Endodermal cell (in vitro differentiated cells): ENCODE results near the gene CACNG4. TPM values are rescaled to one million over a fixed set of nuclear protein-coding genes. Genes with fewer than 3 reads are reported as not detected.
A peak's percentile ranks its signal among the peaks of the same experiment; 100 is the strongest.

ENCODE experiments used
- DNase-seq: peaks from one replicate; pipeline ENCODE4 v3.0.0-alpha.2; 2017
- H3K27ac ChIP-seq: 2 replicates; pipeline ENCODE4 v1.5.1; 2013; ENCODE audit warnings: mild to moderate bottlenecking, low read depth, low read length, moderate library complexity
- H3K27me3 ChIP-seq: 2 replicates; pipeline ENCODE4 v1.6.1; 2013; ENCODE audit warnings: mild to moderate bottlenecking, low read length, moderate library complexity; ENCODE audit not compliant: insufficient read depth, control insufficient read depth, poor library complexity, severe bottlenecking
- H3K36me3 ChIP-seq: 2 replicates; pipeline ENCODE4 v1.7.0; 2013; ENCODE audit warnings: mild to moderate bottlenecking, low read length, moderate library complexity; ENCODE audit not compliant: control insufficient read depth, insufficient read depth
- H3K4me1 ChIP-seq: one replicate; pipeline ENCODE4 v1.7.0; 2013; ENCODE audit warnings: low read length; ENCODE audit not compliant: control insufficient read depth, insufficient read depth
- H3K4me3 ChIP-seq: 2 replicates; pipeline ENCODE4 v1.5.1; 2013; ENCODE audit warnings: mild to moderate bottlenecking, low read length, moderate library complexity
- H3K9ac ChIP-seq: 2 replicates; pipeline ENCODE4 v1.6.1; 2013; ENCODE audit warnings: mild to moderate bottlenecking, low read length, moderate library complexity; ENCODE audit not compliant: poor library complexity, severe bottlenecking; ENCODE audit errors: extremely low read depth
- H3K9me3 ChIP-seq: 2 replicates; pipeline ENCODE4 v1.6.1; 2013; ENCODE audit warnings: mild to moderate bottlenecking, low read length, moderate library complexity; ENCODE audit not compliant: control insufficient read depth
- H3K27ac Mint-ChIP-seq: 2 replicates; pipeline ENCODE4 v1.8.0; 2020; ENCODE audit warnings: mixed read lengths
- H3K27me3 Mint-ChIP-seq: 2 replicates; pipeline ENCODE4 v1.8.0; 2021; ENCODE audit warnings: mild to moderate bottlenecking, mixed read lengths; ENCODE audit not compliant: insufficient read depth
- H3K36me3 Mint-ChIP-seq: 2 replicates; pipeline ENCODE4 v1.8.0; 2020; ENCODE audit warnings: low read depth, mixed read lengths
- H3K4me1 Mint-ChIP-seq: 2 replicates; pipeline ENCODE4 v1.8.0; 2020; ENCODE audit warnings: mixed read lengths
- H3K4me3 Mint-ChIP-seq: 2 replicates; pipeline ENCODE4 v1.8.0; 2020; ENCODE audit warnings: mild to moderate bottlenecking, moderate library complexity, mixed read lengths
- H3K9me3 Mint-ChIP-seq: 2 replicates; pipeline ENCODE4 v1.8.0; 2020; ENCODE audit warnings: mild to moderate bottlenecking, mixed read lengths
- CTCF ChIP-seq: fragments of 200-600 bp; sonication (generic); conservative IDR thresholded peaks from 2 replicates; pipeline ENCODE4 v1.5.0; 2021; ENCODE audit warnings: antibody characterized with exemption, mild to moderate bottlenecking
- WGBS, 2 experiments: methylation state at CpG; one replicate each; pipeline versions ENCODE4 v1.1.5 to v1.1.7; 2013; ENCODE audit warnings: missing lambda C conversion rate in 2 of 2, mixed read lengths in 1 of 2; ENCODE audit not compliant: insufficient coverage in 1 of 2, insufficient read length in 1 of 2; 5-methylcytosine and 5-hydroxymethylcytosine counted together
- total RNA-seq, 2 donors: library from RNA; stranded (reverse); fragmentation: NEBNext Ultra II Directional in 1 of 2; extraction: Animal tissue kit (Norgen Biotek cat#: 25700) in 1 of 2; gene quantifications; 2 replicates in 1 of 2; 3 replicates in 1 of 2; pipeline ENCODE4 v1.2.1, GENCODE V29; 2021

Gene CACNG4
- total RNA-seq, 2 donors from 2014 or later: 0.22 to 1.3 TPM

- H3K4me1 Mint-ChIP-seq: peaks cover 22% of the 10 kb centered on the region
- Histone ChIP-seq H3K27ac (no peak overlapping the region), H3K9ac (no peak overlapping the region), H3K4me1 (peaks cover 11% of the 10 kb centered on the region), H3K4me3 (no peak overlapping the region), H3K9me3 (no peaks in the 10 kb centered on the region), H3K27me3 (no peaks in the 10 kb centered on the region), H3K36me3 (peaks cover 46% of the 10 kb centered on the region)
- peaks cover 16% of the 10 kb centered on the region for H3K36me3 Mint-ChIP-seq
- no peak overlapping the region for H3K4me3 Mint-ChIP-seq
- WGBS, 2 experiments: 97% methylated on average over 2 of the region's 2 CpGs; no CpG with 5 or more reads in 1 of the 2 experiments
- no peak for DNase-seq
- no peak for TF ChIP-seq CTCF
- H3K27ac Mint-ChIP-seq: no peak overlapping the region
- no peaks in the 10 kb centered on the region for H3K9me3 Mint-ChIP-seq
- H3K27me3 Mint-ChIP-seq: no peaks in the 10 kb centered on the region
These were observed 115.0 kb downstream of the CACNG4 start for GRCh38 chr17:67079491-67079890.

- peaks cover 26% of the 10 kb centered on the region for H3K36me3 Mint-ChIP-seq
- H3K27ac Mint-ChIP-seq: no peak overlapping the region
These were observed 116.3 kb downstream of the CACNG4 start for GRCh38 chr17:67080804-67081203.

GRCh38 chr17:67082107-67082506 is 117.6 kb downstream of the CACNG4 start:
- H3K9ac ChIP-seq: no peak overlapping the region
- peaks cover 36% of the 10 kb centered on the region for H3K36me3 Mint-ChIP-seq
- peaks cover 55% of the 10 kb centered on the region for H3K36me3 ChIP-seq
- no peaks in the 10 kb centered on the region for H3K9me3 ChIP-seq
- H3K27ac ChIP-seq: no peak overlapping the region
- no peak overlapping the region for H3K27ac Mint-ChIP-seq
- no peaks in the 10 kb centered on the region for H3K27me3 ChIP-seq
- H3K4me1 Mint-ChIP-seq: peaks cover 4% of the 10 kb centered on the region
- H3K4me1 ChIP-seq: peaks cover under 1% of the 10 kb centered on the region
- no peak overlapping the region for H3K4me3 Mint-ChIP-seq
- TF ChIP-seq CTCF: peak; percentile 44
- no peaks in the 10 kb centered on the region for H3K9me3 Mint-ChIP-seq
- WGBS, 2 experiments: no CpG with 5 or more reads among the region's 1 CpG
- DNase-seq: no peak
- no peaks in the 10 kb centered on the region for H3K27me3 Mint-ChIP-seq
- no peak overlapping the region for H3K4me3 ChIP-seq

More at GRCh38 chr17:67080804-67081203, 116.3 kb downstream of the CACNG4 start:
- H3K9me3 Mint-ChIP-seq: no peaks in the 10 kb centered on the region
- H3K27ac ChIP-seq: no peak overlapping the region
- H3K36me3 ChIP-seq: peaks cover 53% of the 10 kb centered on the region
- peaks cover 11% of the 10 kb centered on the region for H3K4me1 ChIP-seq
- no peak overlapping the region for H3K4me3 Mint-ChIP-seq
- no peak for DNase-seq
- H3K27me3 ChIP-seq: no peaks in the 10 kb centered on the region
- peaks cover 15% of the 10 kb centered on the region for H3K4me1 Mint-ChIP-seq
- H3K4me3 ChIP-seq: no peak overlapping the region
- H3K9me3 ChIP-seq: no peaks in the 10 kb centered on the region
- no peak for TF ChIP-seq CTCF
- WGBS, 2 experiments: 87% methylated on average over 2 of the region's 2 CpGs; no CpG with 5 or more reads in 1 of the 2 experiments
- H3K9ac ChIP-seq: no peak overlapping the region
- H3K27me3 Mint-ChIP-seq: no peaks in the 10 kb centered on the region

Other genes starting within 250 kb of the CACNG4 start
- gene CACNG5, start 129.6 kb upstream of the CACNG4 start, total RNA-seq: 1 to 10 TPM in 1 of 2 donors, not detected in 1; 1.8 TPM
- gene CACNG1, start 79.8 kb downstream of the CACNG4 start, total RNA-seq: not detected